DOHH2 (cell line): ENCODE measurements around the gene SPTBN2.

Experiments used
- H3F3A ChIP-seq: fragments of 200-600 bp; sonication (generic), shearing (Covaris generic); 2 replicates; pipeline ENCODE4 v1.6.0; 2016; ENCODE audit warnings: antibody characterized with exemption, mild to moderate bottlenecking; ENCODE audit not compliant: control insufficient read depth, insufficient read depth
- H3K27ac ChIP-seq: fragments of 200-600 bp; sonication (generic); 2 replicates; pipeline ENCODE4 v1.5.1; 2014; ENCODE audit warnings: low read depth, mild to moderate bottlenecking, low read length, moderate library complexity
- H3K27me3 ChIP-seq: fragments of 200-600 bp; sonication (generic); 2 replicates; pipeline ENCODE4 v1.6.1; 2014; ENCODE audit warnings: mild to moderate bottlenecking, low read length, mixed read lengths; ENCODE audit not compliant: control insufficient read depth
- H3K36me3 ChIP-seq: fragments of 200-600 bp; sonication (generic); 2 replicates; pipeline ENCODE4 v1.6.1; 2014; ENCODE audit warnings: mild to moderate bottlenecking, low read length, moderate library complexity, mixed read lengths; ENCODE audit not compliant: control insufficient read depth
- H3K4me1 ChIP-seq: fragments of 200-600 bp; sonication (generic); 2 replicates; pipeline ENCODE4 v1.6.1; 2014; ENCODE audit warnings: mild to moderate bottlenecking, low read length, mixed read lengths; ENCODE audit not compliant: control insufficient read depth
- H3K4me2 ChIP-seq: fragments of 200-600 bp; sonication (generic); 2 replicates; pipeline ENCODE4 v1.6.0; 2014; ENCODE audit warnings: mild to moderate bottlenecking, low read length, moderate library complexity
- H3K4me3 ChIP-seq: fragments of 200-600 bp; sonication (generic); 2 replicates; pipeline ENCODE4 v1.5.1; 2014; ENCODE audit warnings: mild to moderate bottlenecking, low read length, mixed read lengths
- H3K79me2 ChIP-seq: fragments of 200-600 bp; sonication (generic); 2 replicates; pipeline ENCODE4 v1.6.1; 2014; ENCODE audit warnings: mild to moderate bottlenecking, low read length, mixed read lengths; ENCODE audit not compliant: control insufficient read depth
- H3K9me2 ChIP-seq: fragments of 200-600 bp; sonication (generic); replicated peaks from 2 replicates; pipeline ENCODE4 v1.6.1; 2014; ENCODE audit warnings: mild to moderate bottlenecking, low read length, mixed read lengths; ENCODE audit not compliant: control insufficient read depth
- H3K9me3 ChIP-seq: fragments of 200-600 bp; sonication (generic); 2 replicates; pipeline ENCODE4 v1.6.1; 2014; ENCODE audit warnings: antibody characterized with exemption, low read length, mixed read lengths; ENCODE audit not compliant: control insufficient read depth, insufficient read depth
- H4K20me1 ChIP-seq: fragments of 200-600 bp; sonication (generic); 2 replicates; pipeline ENCODE4 v1.6.0; 2014; ENCODE audit warnings: low read depth, mild to moderate bottlenecking, antibody characterized with exemption, low read length, moderate library complexity; ENCODE audit not compliant: control insufficient read depth, insufficient read depth
- CTCF ChIP-seq: fragments of 200-600 bp; sonication (generic); IDR thresholded peaks from one replicate; pipeline ENCODE4 v1.5.1; 2014; ENCODE audit warnings: antibody characterized with exemption, mild to moderate bottlenecking, low read depth, low read length; ENCODE audit not compliant: poor library complexity, severe bottlenecking
- EZH2phosphoT487 ChIP-seq: fragments of 200-600 bp; sonication (generic); IDR thresholded peaks from 2 replicates; pipeline ENCODE4 v1.6.1; 2017; ENCODE audit warnings: borderline replicate concordance, mild to moderate bottlenecking, antibody characterized with exemption, low read length, moderate library complexity, mixed read lengths

Gene SPTBN2

GRCh38 chr11:66717925-66718319 is 11.1 kb downstream of the SPTBN2 start:
- Histone ChIP-seq H3K4me3 (no peak overlapping the region), H3K9me2 (no peaks in the 10 kb centered on the region), H3K27me3 (no peaks in the 10 kb centered on the region), H3F3A (no peaks in the 10 kb centered on the region), H4K20me1 (no peaks in the 10 kb centered on the region; the same call in 1 of the 2 replicates), H3K36me3 (peaks cover 58% of the 10 kb centered on the region), H3K4me1 (peaks cover 11% of the 10 kb centered on the region), H3K4me2 (no peak overlapping the region), H3K79me2 (no peaks in the 10 kb centered on the region), H3K9me3 (no peaks in the 10 kb centered on the region), H3K27ac (no peak overlapping the region)
- TF ChIP-seq EZH2phosphoT487 (no peak), CTCF (no peak)

GRCh38 chr11:66716996-66717395 is 12.0 kb downstream of the SPTBN2 start:
- Histone ChIP-seq H3K36me3 (peaks cover 62% of the 10 kb centered on the region), H3K4me1 (peaks cover 11% of the 10 kb centered on the region), H3K79me2 (no peaks in the 10 kb centered on the region), H3F3A (no peaks in the 10 kb centered on the region), H3K9me3 (no peaks in the 10 kb centered on the region), H3K27me3 (no peaks in the 10 kb centered on the region), H3K9me2 (no peaks in the 10 kb centered on the region), H3K27ac (no peak overlapping the region), H4K20me1 (no peaks in the 10 kb centered on the region; the same call in 1 of the 2 replicates), H3K4me3 (no peak overlapping the region), H3K4me2 (no peak overlapping the region)
- TF ChIP-seq CTCF (no peak), EZH2phosphoT487 (no peak)

- peaks cover 70% of the 10 kb centered on the region for H3K36me3 ChIP-seq
- H3K4me1 ChIP-seq = peaks cover 6% of the 10 kb centered on the region
- no peaks in the 10 kb centered on the region for H3K79me2 ChIP-seq
- H3K9me2 ChIP-seq = no peaks in the 10 kb centered on the region
- H3F3A ChIP-seq = no peaks in the 10 kb centered on the region
- H3K27ac ChIP-seq = no peak overlapping the region
- H3K4me3 ChIP-seq = no peak overlapping the region
- H3K4me2 ChIP-seq = no peak overlapping the region
- no peaks in the 10 kb centered on the region for H3K27me3 ChIP-seq
- TF ChIP-seq CTCF = no peak
- TF ChIP-seq EZH2phosphoT487 = no peak
- no peaks in the 10 kb centered on the region for H3K9me3 ChIP-seq
- H4K20me1 ChIP-seq = no peaks in the 10 kb centered on the region; the same call in 1 of the 2 replicates
Observed at GRCh38 chr11:66715346-66716085, 13.5 kb downstream of the SPTBN2 start.
